Thyroid gland (tissue), 4 donors: ENCODE data around the gene MARVELD1. TPM values are rescaled to one million over a fixed set of nuclear protein-coding genes. Genes with fewer than 3 reads are reported as not detected.

ENCODE experiments used
- DNase-seq, 2 donors: peaks; one replicate each; pipeline ENCODE4 v3.0.0-alpha.2; 2019
- H3K27ac ChIP-seq, 3 donors: fragments of 200-600 bp; sonication (generic); 1 replicate in 2 of 3; 2 replicates in 1 of 3; pipeline ENCODE4 v1.5.1; 2016 to 2019; ENCODE audit warnings: mild to moderate bottlenecking in 1 of 3, moderate library complexity in 1 of 3
- H3K27me3 ChIP-seq: fragments of 200-600 bp; sonication (generic); one replicate; pipeline ENCODE4 v1.5.1; 2019
- H3K36me3 ChIP-seq, 2 donors: fragments of 200-600 bp; sonication (generic); one replicate each; pipeline ENCODE4 v1.5.1; 2016 to 2019
- H3K4me1 ChIP-seq, 2 donors: fragments of 200-600 bp; sonication (generic); one replicate each; pipeline ENCODE4 v1.5.1; 2017 to 2019
- H3K4me3 ChIP-seq, 3 donors: fragments of 200-600 bp; sonication (generic); replicated peaks in 1 of 3; 1 replicate in 2 of 3; 2 replicates in 1 of 3; pipeline ENCODE4 v1.5.1; 2016; ENCODE audit warnings: mild to moderate bottlenecking in 1 of 3
- H3K9me3 ChIP-seq: fragments of 200-600 bp; sonication (generic); one replicate; pipeline ENCODE4 v1.5.1; 2017
- CTCF ChIP-seq, 6 experiments: fragments of 200-600 bp in 3 of 6; fragments of 450-650 bp in 3 of 6; sonication (generic) in 3 of 6; IDR thresholded peaks; one replicate each; pipeline ENCODE4 v1.5.1; 2016 to 2019; ENCODE audit warnings: antibody characterized with exemption in 6 of 6, mild to moderate bottlenecking in 2 of 6, inconsistent platforms in 1 of 6, moderate library complexity in 1 of 6
- POLR2A ChIP-seq, 2 donors: fragments of 450-650 bp; IDR thresholded peaks; one replicate each; pipeline ENCODE4 v1.6.1; 2017; ENCODE audit warnings: antibody characterized with exemption in 2 of 2, mild to moderate bottlenecking in 2 of 2, moderate library complexity in 1 of 2
- WGBS, 2 donors: methylation state at CpG; one replicate each; pipeline ENCODE4 v1.1.5; 2017; 5-methylcytosine and 5-hydroxymethylcytosine counted together
- intact Hi-C: fragments of 100-400 bp; cut with DNase I; formaldehyde crosslinking; loops from one replicate; pipeline ENCODE4 v1.15.1; 2023
- total RNA-seq, 4 donors: library from RNA; depleted of rRNA; stranded (reverse); fragments of >200 nt; gene quantifications; one replicate each; pipeline ENCODE4 v1.2.3, GENCODE V29; 2016

MARVELD1 gene
- total RNA-seq, 4 donors from 2014 or later = 6.0 to 46.6 (median 10.5) TPM

- WGBS, 2 donors = 83 to 84% methylated on average over 5 of the region's 5 CpGs
- Histone ChIP-seq H3K9me3 (no peaks in the 10 kb centered on the region), H3K4me3 (no peak overlapping the region), H3K36me3 (no peaks in the 10 kb centered on the region), H3K27ac (no peak overlapping the region), H3K27me3 (no peaks in the 10 kb centered on the region), H3K4me1 (peaks cover 7 to 9% of the 10 kb centered on the region in 2 donors)
- no peak for DNase-seq
- TF ChIP-seq CTCF (IDR thresholded peaks at IDR 0.05) (no peak), POLR2A (IDR thresholded peaks at IDR 0.05) (no peak)
- intact Hi-C loops = loop anchor here (10.0 kb wide), 1 partner anchor 58 kb away; no protein-coding TSS in a partner anchor
Observed at GRCh38 chr10:97733256-97733655, 19.7 kb downstream of the MARVELD1 start.

- Histone ChIP-seq H3K9me3 (no peaks in the 10 kb centered on the region), H3K27me3 (no peaks in the 10 kb centered on the region), H3K27ac (no peak overlapping the region), H3K4me3 (no peak overlapping the region), H3K4me1 (peaks cover 12 to 14% of the 10 kb centered on the region in 2 donors), H3K36me3 (no peaks in the 10 kb centered on the region)
- intact Hi-C loops = loop anchor here (10.0 kb wide), 1 partner anchor 59 kb away; no protein-coding TSS in a partner anchor
- no peak for DNase-seq
- WGBS, 2 donors = 78 to 87% methylated on average over 6 of the region's 6 CpGs
- TF ChIP-seq CTCF (IDR thresholded peaks at IDR 0.05) (no peak), POLR2A (IDR thresholded peaks at IDR 0.05) (no peak)
Observed at GRCh38 chr10:97734021-97734420, 20.5 kb downstream of the MARVELD1 start.

DNA sequence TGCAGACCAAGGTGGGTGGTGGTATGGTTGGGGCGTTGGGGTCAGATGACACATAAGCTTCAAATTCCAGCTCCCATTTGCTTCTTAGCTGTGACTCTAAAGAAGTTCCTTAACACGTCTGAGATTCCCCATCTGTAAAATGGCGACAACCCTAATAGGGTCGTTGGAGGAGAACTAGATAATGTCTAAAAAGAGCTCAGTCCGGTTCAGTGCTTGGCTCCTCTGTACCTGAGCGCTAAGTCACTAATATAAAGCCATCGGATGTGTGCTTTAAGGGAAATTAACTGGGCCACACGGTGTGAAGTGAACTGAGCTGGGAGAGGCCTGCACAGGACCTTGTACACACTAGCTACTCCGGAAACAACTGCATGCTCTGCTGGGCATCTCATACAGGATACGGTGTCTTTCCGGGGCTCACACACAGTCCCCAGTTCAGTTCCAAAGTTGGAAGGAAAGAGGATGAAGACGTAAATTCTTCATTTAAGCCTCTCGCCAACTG lies 22.9 kb downstream of the MARVELD1 start:
- Histone ChIP-seq H3K27ac (peak overlapping the region in 2 of 3 donors; percentile 86 to 87), H3K27me3 (no peaks in the 10 kb centered on the region), H3K9me3 (no peaks in the 10 kb centered on the region), H3K36me3 (peaks cover 0 to 4% of the 10 kb centered on the region in 2 donors), H3K4me3 (no peak overlapping the region), H3K4me1 (peaks cover 12 to 14% of the 10 kb centered on the region in 2 donors)
- no peak for DNase-seq
- no peak for TF ChIP-seq CTCF (IDR thresholded peaks at IDR 0.05)
- no peak for TF ChIP-seq POLR2A (IDR thresholded peaks at IDR 0.05)
- 68 to 89% methylated on average over 8 to 13 of the region's 13 CpGs for WGBS, 2 donors
- intact Hi-C loops = loop anchor here (10.0 kb wide), 1 partner anchor 62 kb away; no protein-coding TSS in a partner anchor

DNA sequence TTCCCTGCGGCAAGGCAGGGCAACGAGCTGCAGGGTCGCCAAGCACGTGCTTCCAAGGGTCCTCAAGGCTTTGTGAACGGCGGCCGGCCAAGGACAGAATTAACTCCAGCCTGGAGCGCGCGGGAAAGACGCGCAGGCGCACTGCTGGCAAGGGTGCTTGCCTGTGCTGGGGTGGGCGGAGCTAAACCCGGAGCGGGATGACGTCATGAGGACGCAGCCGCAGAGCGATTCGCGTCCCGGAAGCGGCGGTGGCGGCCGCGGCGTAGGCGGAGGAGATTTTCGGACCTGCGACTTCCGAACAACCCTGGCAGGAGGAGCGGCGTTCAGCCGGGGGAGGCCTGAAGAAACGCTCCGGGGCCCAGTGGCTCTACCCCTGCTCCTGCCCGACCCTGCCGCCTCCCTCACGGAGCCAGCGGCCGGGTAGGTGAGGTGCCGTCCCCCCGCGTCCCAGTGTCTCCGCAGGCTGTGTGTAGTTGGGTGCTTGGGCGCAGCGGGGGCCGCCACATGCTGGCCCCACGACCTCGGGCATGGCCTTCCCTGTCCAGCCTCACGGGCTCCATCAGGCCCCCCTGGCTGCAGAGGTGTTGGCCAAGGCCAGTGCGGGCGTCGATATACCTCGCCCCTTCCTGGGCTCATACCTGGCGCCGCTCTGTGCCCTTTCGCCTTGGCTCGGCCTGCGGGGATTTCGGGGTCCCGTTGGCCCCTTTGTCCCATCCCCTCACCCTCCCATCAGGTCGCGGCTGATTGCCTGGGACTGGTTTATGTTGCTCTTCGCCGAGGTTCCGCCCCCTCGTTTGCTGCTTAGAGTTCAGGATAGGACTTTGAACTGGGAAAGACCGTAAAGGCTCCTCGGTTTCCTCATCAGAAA lies 23.6 kb downstream of the MARVELD1 start, which contains the start of gene ZFYVE27:
ZFYVE27 (plus strand) TSS at position 227 of the 868 bp plus-strand sequence. CDS start 1,350 bp downstream, outside the sequence.
- Histone ChIP-seq H3K27me3 (no peaks in the 10 kb centered on the region), H3K36me3 (peaks cover 0 to 4% of the 10 kb centered on the region in 2 donors), H3K9me3 (no peaks in the 10 kb centered on the region), H3K4me3 (peak within 1 kb of the TSS; percentile 80 to 92 (median 85)), H3K27ac (peak within 1 kb of the TSS; percentile 73 to 87 (median 86)), H3K4me1 (peaks cover 12 to 14% of the 10 kb centered on the region in 2 donors)
- intact Hi-C loops = loop anchor here (10.0 kb wide), 1 partner anchor 62 kb away; no protein-coding TSS in a partner anchor
- peak in 1 of 6 experiments; percentile 4 for TF ChIP-seq CTCF (IDR thresholded peaks at IDR 0.05)
- TF ChIP-seq POLR2A (IDR thresholded peaks at IDR 0.05) = peak; percentile 83 to 94
- peak; percentile 97 for DNase-seq
- 0% methylated on average over 27 to 28 of the region's 72 CpGs for WGBS, 2 donors
